GM19395 (cell line): Measurements from ENCODE around the gene CNPY1.
A peak's percentile ranks its signal among the peaks of the same experiment; 100 is the strongest.

Experiments
- ATAC-seq: cut with Tn5 transposase; IDR thresholded peaks from one replicate; pipeline ENCODE4 v1.9.1; 2021; ENCODE audit warnings: mild to moderate bottlenecking, moderate library complexity; ENCODE audit not compliant: unreplicated experiment

Gene CNPY1

GRCh38 chr7:155469311-155470185, 76.8 kb downstream of the CNPY1 start:
- no peak for ATAC-seq

- no peak for ATAC-seq
These were observed 77.6 kb downstream of the CNPY1 start for GRCh38 chr7:155468785-155469148.

GRCh38 chr7:155467846-155468784, 78.2 kb downstream of the CNPY1 start:
- ATAC-seq = peak; percentile 32

GRCh38 chr7:155466814-155467733, 79.3 kb downstream of the CNPY1 start:
- peak; percentile 55 for ATAC-seq

GRCh38 chr7:155466142-155466813, 80.1 kb downstream of the CNPY1 start:
- ATAC-seq = peak; percentile 5

- ATAC-seq = no peak
These were observed 80.6 kb downstream of the CNPY1 start for GRCh38 chr7:155465761-155466141.

- no peak for ATAC-seq
These were observed 81.2 kb downstream of the CNPY1 start for GRCh38 chr7:155464948-155465739.

- no peak for ATAC-seq
These were observed 82.2 kb downstream of the CNPY1 start for GRCh38 chr7:155464183-155464582.

- ATAC-seq = no peak
These were observed 83.1 kb downstream of the CNPY1 start for GRCh38 chr7:155463114-155463811.

GRCh38 chr7:155462163-155462735, 84.1 kb downstream of the CNPY1 start:
- no peak for ATAC-seq

- no peak for ATAC-seq
These were observed 84.7 kb downstream of the CNPY1 start for GRCh38 chr7:155461631-155462030.

GRCh38 chr7:155460926-155461613, 85.3 kb downstream of the CNPY1 start:
- ATAC-seq = no peak

GRCh38 chr7:155459700-155460461, 86.5 kb downstream of the CNPY1 start:
- ATAC-seq = no peak

GRCh38 chr7:155458878-155459699, 87.3 kb downstream of the CNPY1 start:
- ATAC-seq = no peak

- ATAC-seq = no peak
These were observed 88.1 kb downstream of the CNPY1 start, which contains the start of gene EN2 for GRCh38 chr7:155458111-155458877. TSS of gene EN2 (plus strand) at chr7:155458129. CDS start at chr7:155458378, 249 bp downstream.
